ENCODE data around the gene RNASEH1.

GRCh38 chr2:3547915-3548314 is 10.2 kb downstream of the RNASEH1 start:
- TF ChIP-seq CTCF (IDR thresholded peaks at IDR 0.05), result no peak
- TF ChIP-seq ZFX (IDR thresholded peaks at IDR 0.05; ENCODE audit: borderline replicate concordance), result no peak
